GM19324 (cell line): Measurements from ENCODE around the gene PROM1.

Source experiments
- ATAC-seq: cut with Tn5 transposase; IDR thresholded peaks from one replicate; pipeline ENCODE4 v1.9.1; 2021; ENCODE audit warnings: mild to moderate bottlenecking, moderate library complexity; ENCODE audit not compliant: unreplicated experiment, low FRiP score

Gene PROM1

DNA sequence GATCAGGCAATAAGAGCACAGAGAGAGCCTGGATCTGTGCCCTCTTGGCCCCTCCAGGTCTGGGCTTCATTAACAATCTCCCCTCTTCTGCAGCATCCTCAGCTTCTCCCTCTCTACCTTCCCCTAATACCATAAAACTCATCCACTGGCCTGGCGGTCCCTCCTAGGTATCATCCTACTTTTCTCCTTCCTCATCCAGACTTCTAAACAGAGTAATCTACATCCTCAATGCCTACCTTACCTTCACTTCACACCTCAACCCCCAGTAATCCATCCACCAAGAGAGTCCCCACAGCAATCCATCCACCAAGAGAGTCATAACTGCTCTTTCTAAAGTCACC, 162.3 kb downstream of the PROM1 start:
- ATAC-seq: no peak

DNA sequence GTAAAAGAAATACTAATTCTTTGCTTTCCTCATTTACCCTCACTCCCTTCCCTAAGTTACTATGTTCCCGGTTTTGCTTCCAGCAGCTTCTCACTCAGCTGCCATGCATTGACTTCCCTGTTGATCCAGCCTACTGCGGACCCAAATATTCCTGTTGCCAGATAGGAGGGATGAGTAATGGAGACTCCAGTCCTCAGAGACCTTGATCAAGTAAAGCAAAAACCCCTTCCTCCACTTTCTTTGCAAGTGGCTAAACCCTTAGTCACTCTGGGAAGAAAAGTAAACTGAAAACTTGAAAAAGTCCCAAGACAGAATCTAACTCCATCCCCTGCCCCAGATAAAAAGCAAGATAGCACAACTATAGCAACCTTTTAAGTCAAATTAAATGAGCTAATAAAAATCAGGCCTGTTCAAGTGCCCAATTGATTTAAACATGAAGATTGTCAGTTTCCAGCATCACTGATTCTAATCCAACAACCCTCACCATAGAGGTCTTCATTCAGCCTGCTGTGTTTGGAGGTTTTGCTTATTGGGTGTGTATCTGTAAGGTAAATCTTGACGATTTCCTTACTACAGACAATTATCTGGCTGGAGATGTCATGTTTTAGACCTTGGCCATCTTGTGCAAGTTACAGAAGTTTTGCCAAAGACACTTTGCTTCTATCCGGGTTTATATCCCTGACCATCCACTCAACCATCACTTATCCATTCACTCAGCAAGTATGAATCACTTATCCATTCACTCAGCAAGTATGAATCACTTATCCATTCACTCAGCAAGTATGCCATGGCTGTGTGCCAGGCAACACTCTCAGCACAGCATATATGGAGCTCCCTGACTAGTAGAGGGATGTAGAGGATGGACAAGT, 162.9 kb downstream of the PROM1 start:
- ATAC-seq: no peak

DNA sequence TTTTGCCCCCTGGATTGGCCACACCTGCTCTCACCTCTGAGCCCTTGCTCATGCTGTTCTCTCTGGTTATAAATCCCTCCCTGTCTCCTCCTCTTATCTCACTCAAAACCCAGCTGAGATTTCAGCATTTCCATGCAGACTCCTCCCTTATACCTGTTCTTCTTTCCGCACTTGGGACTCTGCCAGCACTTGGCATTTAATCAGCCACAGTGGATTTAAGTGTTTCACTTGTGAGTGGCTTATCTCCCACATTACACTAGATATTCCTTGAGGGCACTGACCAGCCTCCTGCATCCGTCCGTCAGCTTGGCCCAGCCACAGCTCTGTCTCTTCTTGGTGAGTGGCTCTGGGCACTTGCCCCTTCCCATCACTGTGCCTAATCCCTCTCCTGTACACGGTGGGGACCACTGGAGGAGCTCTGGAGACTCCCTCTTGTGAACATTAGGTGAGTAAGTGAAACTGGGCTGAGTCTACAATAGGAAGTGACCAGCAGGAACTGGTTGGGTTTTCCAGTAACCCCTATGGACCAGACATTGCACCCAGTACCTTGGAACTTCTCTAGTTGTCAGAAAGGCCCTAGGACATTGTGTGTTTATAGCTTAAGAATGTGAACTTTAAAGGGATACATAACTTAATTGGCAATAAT, 165.2 kb downstream of the PROM1 start:
- no peak for ATAC-seq
